ENCODE data around the gene ZFHX3. TPM values are rescaled to one million over a fixed set of nuclear protein-coding genes. Genes with fewer than 3 reads are reported as not detected.
A peak's percentile ranks its signal among the peaks of the same experiment; 100 is the strongest.

Gene ZFHX3
- total and polyA plus RNA-seq, 8 donors, result 2.5 to 17.6 (median 9.9) TPM

GRCh38 chr16:73065632-73066330 lies 17.9 kb upstream of the ZFHX3 start:
- 21 to 45% methylated on average over 43 of the region's 43 CpGs for WGBS, 2 donors
- peaks cover 0 to 8% (median 0%) of the 10 kb centered on the region in 4 donors for H3K27me3 ChIP-seq
- ATAC-seq, result peak in 2 of 4 donors; percentile 10 to 15
- H3K4me3 ChIP-seq, result peak overlapping the region in 1 of 4 donors; percentile 18
- H3K36me3 ChIP-seq, result no peaks in the 10 kb centered on the region
- H3K4me1 ChIP-seq, result peaks cover 0 to 41% (median 6%) of the 10 kb centered on the region in 3 donors
- H3K9me3 ChIP-seq, result no peaks in the 10 kb centered on the region
- no peak overlapping the region for H3K27ac ChIP-seq
- peak in 1 of 6 donors; percentile 59 for DNase-seq
- TF ChIP-seq, protein P1, sequence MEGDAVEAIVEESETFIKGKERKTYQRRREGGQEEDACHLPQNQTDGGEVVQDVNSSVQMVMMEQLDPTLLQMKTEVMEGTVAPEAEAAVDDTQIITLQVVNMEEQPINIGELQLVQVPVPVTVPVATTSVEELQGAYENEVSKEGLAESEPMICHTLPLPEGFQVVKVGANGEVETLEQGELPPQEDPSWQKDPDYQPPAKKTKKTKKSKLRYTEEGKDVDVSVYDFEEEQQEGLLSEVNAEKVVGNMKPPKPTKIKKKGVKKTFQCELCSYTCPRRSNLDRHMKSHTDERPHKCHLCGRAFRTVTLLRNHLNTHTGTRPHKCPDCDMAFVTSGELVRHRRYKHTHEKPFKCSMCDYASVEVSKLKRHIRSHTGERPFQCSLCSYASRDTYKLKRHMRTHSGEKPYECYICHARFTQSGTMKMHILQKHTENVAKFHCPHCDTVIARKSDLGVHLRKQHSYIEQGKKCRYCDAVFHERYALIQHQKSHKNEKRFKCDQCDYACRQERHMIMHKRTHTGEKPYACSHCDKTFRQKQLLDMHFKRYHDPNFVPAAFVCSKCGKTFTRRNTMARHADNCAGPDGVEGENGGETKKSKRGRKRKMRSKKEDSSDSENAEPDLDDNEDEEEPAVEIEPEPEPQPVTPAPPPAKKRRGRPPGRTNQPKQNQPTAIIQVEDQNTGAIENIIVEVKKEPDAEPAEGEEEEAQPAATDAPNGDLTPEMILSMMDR (IDR thresholded peaks at IDR 0.05), result no peak
- no peak for FAIRE-seq
- intact Hi-C loops (cut with DNase I), result loop anchor here in 1 of 3 donors (10.0 kb wide), 2 partner anchors 99 to 129 kb away; no protein-coding TSS in a partner anchor

DNA sequence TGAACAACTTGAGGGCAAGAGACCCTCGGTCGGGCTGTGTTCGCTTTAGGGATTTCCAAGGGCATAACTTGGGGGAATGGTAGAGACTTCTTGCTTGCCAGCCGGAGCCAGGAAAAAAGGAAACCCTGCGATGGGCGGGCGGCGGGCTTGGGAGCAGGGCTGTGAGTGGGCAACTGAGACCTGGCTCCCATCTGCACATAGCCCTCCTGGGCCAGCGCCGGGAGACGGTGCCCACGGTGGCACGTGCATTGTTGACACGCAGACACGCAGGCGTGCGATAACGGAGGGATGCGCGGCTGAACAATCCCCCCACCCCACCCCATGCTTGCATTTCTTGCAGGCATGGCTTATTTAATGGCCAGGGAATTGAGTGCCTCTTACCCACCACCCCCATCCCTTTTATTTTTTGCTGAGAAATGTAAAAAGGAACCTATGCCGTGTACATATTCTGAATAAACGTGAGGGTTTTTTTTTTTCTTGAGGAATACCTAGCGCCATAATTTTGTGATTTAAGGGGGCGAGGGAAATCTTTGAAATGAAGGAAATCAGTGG lies 17.1 kb upstream of the ZFHX3 start:
- H3K4me1 ChIP-seq, result peaks cover 0 to 41% (median 2%) of the 10 kb centered on the region in 3 donors
- ATAC-seq (no peak), DNase-seq (peak in 1 of 6 donors; percentile 60), FAIRE-seq (no peak)
- peak overlapping the region in 1 of 4 donors; percentile 10 for H3K4me3 ChIP-seq
- TF ChIP-seq, protein P1 (IDR thresholded peaks at IDR 0.05), result no peak
- H3K27me3 ChIP-seq, result peaks cover 0 to 8% (median 0%) of the 10 kb centered on the region in 4 donors
- intact Hi-C loops (cut with DNase I), result loop anchor here in 1 of 3 donors (10.0 kb wide), 2 partner anchors 100 to 130 kb away; no protein-coding TSS in a partner anchor
- no peaks in the 10 kb centered on the region for H3K36me3 ChIP-seq
- H3K9me3 ChIP-seq, result no peaks in the 10 kb centered on the region
- WGBS, 2 donors, result 40 to 68% methylated on average over 24 of the region's 24 CpGs
- H3K27ac ChIP-seq, result no peak overlapping the region

DNA sequence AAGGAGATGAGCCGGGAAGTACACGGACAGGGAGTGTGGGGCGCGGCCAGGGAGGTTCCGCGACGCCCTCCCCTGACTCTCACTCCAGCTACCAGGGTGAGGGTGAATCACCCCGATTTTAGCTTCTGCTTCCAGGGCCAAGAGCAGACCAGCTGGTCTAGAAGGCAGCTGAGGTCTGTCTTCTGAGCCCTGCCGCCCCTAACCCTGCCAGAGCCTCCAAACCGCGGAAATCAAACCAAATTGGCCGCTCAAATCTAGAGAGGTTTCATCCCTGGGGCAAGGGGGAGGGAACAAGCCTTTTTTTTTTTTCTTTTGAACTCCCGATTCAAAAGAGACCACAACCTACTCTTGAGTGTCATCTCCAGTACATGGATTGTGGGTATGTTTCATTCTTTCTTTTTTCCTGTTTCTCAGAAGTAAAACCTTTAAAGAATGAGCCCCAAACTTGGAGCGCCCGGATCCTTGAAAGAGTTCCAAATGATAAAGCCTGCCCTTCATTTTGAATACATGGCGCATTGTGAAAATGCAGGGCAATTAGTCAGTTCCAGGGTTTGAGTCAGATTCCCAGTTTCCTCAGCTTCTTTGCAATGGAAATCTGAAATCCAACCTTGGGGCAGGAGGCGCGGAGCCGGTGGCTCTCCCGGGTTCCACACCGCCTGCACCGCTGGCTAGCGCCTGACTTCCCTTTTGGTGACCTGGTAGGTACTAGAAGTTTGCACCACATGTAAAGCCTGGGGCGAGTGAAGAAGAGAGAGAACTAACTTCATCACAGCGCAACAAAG lies 16.5 kb upstream of the ZFHX3 start:
- H3K27ac ChIP-seq, result no peak overlapping the region
- FAIRE-seq (no peak), ATAC-seq (no peak), DNase-seq (no peak)
- H3K36me3 ChIP-seq, result no peaks in the 10 kb centered on the region
- TF ChIP-seq, protein P1 (IDR thresholded peaks at IDR 0.05), result no peak
- peaks cover 0 to 8% (median 0%) of the 10 kb centered on the region in 4 donors for H3K27me3 ChIP-seq
- intact Hi-C loops (cut with DNase I), result loop anchor here in 1 of 3 donors (10.0 kb wide), 2 partner anchors 100 to 130 kb away; no protein-coding TSS in a partner anchor
- H3K4me3 ChIP-seq, result peak overlapping the region in 1 of 4 donors; percentile 10
- peaks cover 0 to 43% (median 0%) of the 10 kb centered on the region in 3 donors for H3K4me1 ChIP-seq
- WGBS, 2 donors, result 55 to 65% methylated on average over 25 of the region's 25 CpGs
- H3K9me3 ChIP-seq, result no peaks in the 10 kb centered on the region

DNA sequence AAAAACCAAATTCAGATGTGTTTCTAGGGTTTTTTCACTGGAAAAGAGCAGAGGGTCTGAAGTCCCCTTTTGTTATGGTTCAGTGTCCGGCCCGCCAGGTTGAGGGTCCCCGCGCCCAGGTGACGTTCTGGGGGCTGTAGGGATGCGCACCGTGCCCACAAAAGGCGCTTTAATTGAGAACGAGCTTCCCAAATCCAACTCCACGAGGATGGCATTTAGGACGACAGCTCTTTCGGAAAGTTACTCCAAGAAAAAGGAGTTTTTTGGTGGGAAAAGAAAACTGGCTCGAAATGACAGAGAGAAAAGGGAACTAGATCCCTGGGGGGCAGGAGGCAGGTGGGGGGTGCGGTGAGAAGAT lies 15.9 kb upstream of the ZFHX3 start:
- Histone ChIP-seq H3K27me3 (peaks cover 0 to 8% (median 0%) of the 10 kb centered on the region in 4 donors), H3K4me1 (peaks cover 0 to 39% (median 0%) of the 10 kb centered on the region in 3 donors), H3K4me3 (no peak overlapping the region), H3K9me3 (no peaks in the 10 kb centered on the region), H3K36me3 (no peaks in the 10 kb centered on the region), H3K27ac (no peak overlapping the region)
- intact Hi-C loops (cut with DNase I), result loop anchor here in 1 of 3 donors (10.0 kb wide), 2 partner anchors 101 to 131 kb away; no protein-coding TSS in a partner anchor
- TF ChIP-seq, protein P1 (IDR thresholded peaks at IDR 0.05), result no peak
- ATAC-seq (no peak), FAIRE-seq (no peak), DNase-seq (no peak)
- WGBS, 2 donors, result 65 to 67% methylated on average over 14 of the region's 14 CpGs
